ENCODE data around the gene NADSYN1.

- TF ChIP-seq CTCF (IDR thresholded peaks at IDR 0.05 in 8 of 11, conservative IDR thresholded peaks at IDR 0.05 in 3 of 11) (no peak), POLR2AphosphoS5 (IDR thresholded peaks at IDR 0.05) (no peak), POLR2A (IDR thresholded peaks at IDR 0.05) (no peak)
Observed at GRCh38 chr11:71505001-71505400, 52.0 kb downstream of the NADSYN1 start.

Data from spleen (tissue), 7 donors.